IPS-11a (cell line): ENCODE data around the gene ZNF782.
"Not testable (repeated sequence)": the region's sequence is repeated elsewhere in the genome, so short reads cannot be mapped to it uniquely, and the experiment has no call there.

Source experiments
- H3K4me3 ChIP-seq: one replicate; pipeline ENCODE4 v1.5.1; 2013; ENCODE audit warnings: low read depth, low read length, control low read depth

The ZNF782 gene

GRCh38 chr9:96853781-96854650, at the start of gene ZNF782:
Gene ZNF782, minus strand, starts transcription at chr9:96854514. Its CDS starts 2,553 bp downstream, at chr9:96851961.
- H3K4me3 ChIP-seq = peak within 1 kb of the TSS; percentile 81

GRCh38 chr9:96900010-96900409, 45.7 kb upstream of the ZNF782 start:
- not testable (repeated sequence) for H3K4me3 ChIP-seq

DNA sequence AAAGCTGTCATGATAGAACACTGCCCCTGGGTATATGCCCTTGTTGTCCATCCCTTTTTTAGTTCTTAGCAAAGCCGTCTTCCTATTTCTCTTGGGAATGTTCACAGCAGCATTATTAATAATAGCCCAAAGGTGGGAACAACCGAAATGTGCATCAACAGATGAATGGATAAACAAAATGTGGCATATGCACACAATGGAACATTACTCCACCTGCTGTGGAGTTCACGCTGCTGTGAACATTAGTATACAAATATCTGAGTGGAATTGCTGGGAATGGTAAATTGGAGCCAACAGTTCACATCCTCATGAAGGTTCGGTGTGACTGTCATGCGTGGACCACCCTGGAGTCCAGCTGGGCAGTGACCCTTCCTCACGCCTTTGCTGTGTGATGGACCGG, 37.8 kb upstream of the ZNF782 start:
- H3K4me3 ChIP-seq = no peak overlapping the region

- H3K4me3 ChIP-seq = no peak overlapping the region
These were observed 34.3 kb upstream of the ZNF782 start for GRCh38 chr9:96888591-96888990.

DNA sequence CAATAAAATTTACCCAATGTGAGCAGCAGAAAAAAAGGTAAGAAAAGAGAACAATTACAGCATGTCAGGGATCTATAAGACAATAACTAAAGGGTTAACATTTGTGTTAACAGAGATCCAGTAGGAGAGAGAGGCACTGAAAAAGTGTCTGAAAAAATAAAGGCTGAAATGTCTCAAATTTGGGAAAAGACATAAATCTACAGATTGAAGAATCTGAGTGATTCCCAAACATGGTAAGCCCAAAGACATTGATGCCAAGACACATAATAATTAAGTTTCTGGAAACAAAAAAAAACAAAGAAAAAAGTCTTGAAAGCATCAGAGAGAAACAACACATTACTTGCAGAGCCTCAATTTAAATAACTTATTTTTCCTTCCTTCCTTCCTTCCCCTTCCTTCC, 31.1 kb upstream of the ZNF782 start:
- no peak overlapping the region for H3K4me3 ChIP-seq

GRCh38 chr9:96884443-96884842, 30.1 kb upstream of the ZNF782 start:
- no peak overlapping the region for H3K4me3 ChIP-seq

- H3K4me3 ChIP-seq = no peak overlapping the region
These were observed 29.6 kb upstream of the ZNF782 start for GRCh38 chr9:96883922-96884321.

DNA sequence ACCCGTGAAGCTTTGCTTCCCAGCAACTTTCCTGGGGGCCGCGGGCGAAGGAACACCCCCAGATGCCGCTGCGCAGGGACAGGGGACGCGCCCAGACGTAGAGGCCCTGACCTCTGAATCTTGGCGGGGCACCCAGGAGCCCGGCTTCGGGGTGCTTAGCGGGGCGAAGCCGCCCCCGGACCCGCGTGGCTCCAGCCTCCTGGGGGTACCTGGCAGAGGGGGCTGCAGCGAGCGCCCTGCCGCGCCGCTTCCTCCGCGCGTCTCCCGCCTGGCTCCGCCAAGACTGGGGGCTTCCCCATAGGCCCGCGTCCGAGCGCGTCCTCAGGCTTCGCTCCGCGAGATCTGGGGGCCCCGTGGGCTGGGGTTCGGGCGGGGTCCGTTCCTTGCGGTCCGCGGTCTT, 23.0 kb upstream of the ZNF782 start:
- no peak overlapping the region for H3K4me3 ChIP-seq

GRCh38 chr9:96875461-96876142, 21.3 kb upstream of the ZNF782 start:
- H3K4me3 ChIP-seq = peak overlapping the region; percentile 73

GRCh38 chr9:96874947-96875460, 20.7 kb upstream of the ZNF782 start:
- H3K4me3 ChIP-seq = peak overlapping the region; percentile 73

DNA sequence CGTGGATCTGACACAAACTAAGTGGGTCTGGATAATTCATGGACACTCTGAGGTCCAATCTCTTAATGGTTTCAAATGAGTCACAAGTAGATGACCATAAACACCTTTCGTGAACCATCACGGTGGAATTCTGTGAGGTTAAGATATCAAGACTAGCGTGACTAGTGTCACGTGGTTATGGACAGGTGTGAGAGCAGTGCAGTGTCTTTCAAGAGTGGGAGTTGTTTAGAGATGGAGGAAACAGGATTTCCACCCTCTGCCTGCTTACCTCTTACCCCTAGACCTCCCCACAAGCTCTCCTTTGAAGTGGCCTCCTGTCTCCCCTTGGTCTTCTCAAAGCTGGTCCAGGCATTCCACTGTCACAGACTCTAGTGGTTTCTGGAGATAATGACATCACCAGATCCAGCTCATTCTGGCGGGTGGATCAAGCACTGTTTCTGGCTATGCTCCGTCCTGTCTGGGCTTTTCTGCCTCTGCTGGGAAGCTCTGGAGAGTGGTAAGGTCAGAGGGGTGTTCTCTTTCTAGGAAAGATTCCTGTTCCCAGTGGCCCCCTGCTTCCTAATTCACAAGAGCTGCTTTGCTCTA, 20.0 kb upstream of the ZNF782 start:
- no peak overlapping the region for H3K4me3 ChIP-seq

- H3K4me3 ChIP-seq = no peak overlapping the region
These were observed 16.9 kb upstream of the ZNF782 start for GRCh38 chr9:96871176-96871575.

GRCh38 chr9:96868709-96869108, 14.4 kb upstream of the ZNF782 start:
- H3K4me3 ChIP-seq = no peak overlapping the region

DNA sequence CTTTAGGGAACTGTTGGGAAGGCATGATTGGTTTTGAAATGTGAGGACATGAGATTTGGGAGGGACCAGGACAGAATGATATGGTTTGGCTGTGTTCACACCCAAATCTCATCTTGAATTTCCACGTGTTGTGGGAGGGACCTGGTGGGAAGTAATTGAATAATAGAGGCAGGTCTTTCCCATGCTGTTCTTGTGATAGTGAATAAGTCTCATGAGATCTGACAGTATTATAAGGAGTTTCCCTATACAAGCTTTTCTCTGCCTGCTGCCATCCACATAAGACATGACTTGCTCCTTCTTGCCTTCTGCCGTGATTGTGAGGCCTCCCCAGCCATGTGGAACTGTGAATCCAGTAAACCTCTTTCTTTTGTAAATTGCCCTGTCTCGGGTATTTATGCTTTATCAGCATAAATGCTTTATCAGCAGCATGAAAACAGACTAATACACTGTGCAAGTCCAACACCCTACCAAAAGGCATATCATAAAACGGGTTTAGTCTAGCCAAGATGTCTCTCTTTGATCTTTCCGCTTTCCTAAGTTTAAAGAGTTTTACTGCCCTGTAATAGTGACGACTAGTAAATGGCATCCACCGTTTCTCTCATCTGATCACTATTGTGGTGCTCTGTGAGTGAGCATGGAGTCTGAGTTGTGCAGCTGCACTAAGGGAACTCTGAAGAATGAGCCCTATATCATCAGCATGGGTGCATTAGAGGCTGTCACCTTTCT, 12.9 kb upstream of the ZNF782 start:
- no peak overlapping the region for H3K4me3 ChIP-seq

- H3K4me3 ChIP-seq = not testable (repeated sequence)
These were observed 10.9 kb upstream of the ZNF782 start for GRCh38 chr9:96865240-96865639.

- no peak overlapping the region for H3K4me3 ChIP-seq
These were observed 5.3 kb upstream of the ZNF782 start for GRCh38 chr9:96859461-96860198.

DNA sequence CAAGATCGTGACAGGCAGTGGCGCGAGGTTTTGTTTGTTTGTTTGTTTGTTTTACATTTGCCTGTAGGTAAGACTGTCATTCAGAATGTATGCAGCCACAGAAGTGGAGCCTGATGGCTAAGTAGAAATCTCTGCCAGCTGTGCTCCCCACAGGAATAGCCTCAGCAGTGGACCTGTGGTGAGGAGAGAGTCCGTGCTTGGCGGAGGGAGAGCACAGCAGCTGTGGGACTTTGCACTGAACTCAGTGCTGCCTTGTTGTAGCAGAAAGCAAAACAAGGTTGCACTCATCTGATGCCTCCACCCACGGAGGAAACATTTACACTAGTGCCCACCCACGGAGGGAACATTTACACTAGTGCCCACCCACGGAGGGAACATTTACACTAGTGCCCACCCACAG, 4.4 kb upstream of the ZNF782 start:
- H3K4me3 ChIP-seq = no peak overlapping the region

- H3K4me3 ChIP-seq = no peak overlapping the region
These were observed 3.8 kb upstream of the ZNF782 start for GRCh38 chr9:96858018-96858573.

DNA sequence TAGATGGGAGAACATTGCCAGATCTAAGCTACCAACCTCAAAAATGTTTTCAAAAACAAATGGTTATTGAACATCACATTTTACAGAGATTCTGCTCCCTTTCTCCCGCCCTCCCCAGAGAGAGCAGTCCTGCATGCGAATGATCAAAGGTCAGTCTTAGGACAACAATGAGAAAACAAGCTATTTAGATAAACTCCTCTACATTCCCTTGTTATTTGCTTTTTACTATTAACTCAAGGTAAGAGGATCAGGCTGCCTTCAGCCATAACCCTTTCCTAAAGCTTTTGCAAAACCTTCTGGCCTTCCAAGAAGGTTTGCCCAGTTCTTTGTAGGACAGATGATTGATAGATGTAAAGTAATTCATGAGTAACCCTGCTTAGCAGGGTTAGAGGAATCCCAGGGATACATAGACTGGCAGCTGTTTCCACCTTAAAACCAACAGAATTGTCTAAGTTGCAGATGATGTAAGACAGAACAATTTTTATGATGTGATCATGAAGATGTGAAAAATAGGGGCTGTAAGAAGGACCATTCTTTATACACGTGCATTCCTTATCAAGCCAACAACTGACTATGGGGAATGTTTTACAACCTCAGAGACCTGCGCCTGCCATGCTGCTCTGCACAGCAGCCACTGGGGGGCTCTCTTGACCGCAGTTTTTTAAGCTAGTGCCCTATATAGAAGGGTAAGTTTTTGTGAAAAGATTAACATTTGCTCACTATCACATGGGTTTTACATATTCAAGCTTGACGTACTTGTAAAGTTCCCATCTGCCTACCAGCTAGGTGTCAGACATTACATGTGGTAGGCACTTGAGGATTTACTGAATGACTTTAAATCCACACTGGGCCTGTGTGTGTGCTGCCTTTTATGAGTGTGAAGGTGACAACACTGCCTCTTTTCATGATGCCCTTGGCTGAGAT, 2.3 kb upstream of the ZNF782 start:
- H3K4me3 ChIP-seq = no peak overlapping the region
